Neural progenitor cell (in vitro differentiated cells): ENCODE measurements around the gene ACOT13. TPM values are rescaled to one million over a fixed set of nuclear protein-coding genes. Genes with fewer than 3 reads are reported as not detected.
A peak's percentile ranks its signal among the peaks of the same experiment; 100 is the strongest.
"Not testable (repeated sequence)": the region's sequence is repeated elsewhere in the genome, so short reads cannot be mapped to it uniquely, and the experiment has no call there.

Experiments used
- DNase-seq: peaks from one replicate; pipeline ENCODE4 v3.0.0-alpha.2; 2016; ENCODE audit warnings: low spot score
- H2AFZ ChIP-seq: fragments of 200-600 bp; sonication (generic); replicated peaks from 2 replicates; pipeline ENCODE4 v1.6.1; 2016; ENCODE audit warnings: antibody characterized with exemption
- H3F3A ChIP-seq: fragments of 200-600 bp; sonication (generic); 2 replicates; pipeline ENCODE4 v1.6.1; 2016; ENCODE audit warnings: antibody characterized with exemption, low read depth
- H3K27ac ChIP-seq: fragments of 200-600 bp; sonication (generic); 2 replicates; pipeline ENCODE4 v1.5.1; 2016; ENCODE audit warnings: mild to moderate bottlenecking
- H3K27me3 ChIP-seq: fragments of 200-600 bp; sonication (generic); 2 replicates; pipeline ENCODE4 v1.6.1; 2016; ENCODE audit warnings: mild to moderate bottlenecking, moderate library complexity
- H3K36me3 ChIP-seq: fragments of 200-600 bp; sonication (generic); 2 replicates; pipeline ENCODE4 v1.5.1; 2016
- H3K4me1 ChIP-seq: fragments of 200-600 bp; sonication (generic); 2 replicates; pipeline ENCODE4 v1.6.1; 2016; ENCODE audit warnings: mixed run types
- H3K4me2 ChIP-seq: fragments of 200-600 bp; sonication (generic); 2 replicates; pipeline ENCODE4 v1.6.1; 2016
- H3K4me3 ChIP-seq: fragments of 200-600 bp; sonication (generic); 2 replicates; pipeline ENCODE4 v1.5.1; 2016
- H3K79me2 ChIP-seq: fragments of 200-600 bp; sonication (generic); 2 replicates; pipeline ENCODE4 v1.6.1; 2016; ENCODE audit warnings: low read depth
- H3K9ac ChIP-seq: fragments of 200-600 bp; sonication (generic); 2 replicates; pipeline ENCODE4 v1.6.1; 2016
- H3K9me3 ChIP-seq: fragments of 200-600 bp; sonication (generic); 2 replicates; pipeline ENCODE4 v1.5.1; 2016; ENCODE audit warnings: low read depth
- H4K20me1 ChIP-seq: fragments of 200-600 bp; sonication (generic); 2 replicates; pipeline ENCODE4 v1.6.1; 2016; ENCODE audit warnings: low read depth
- H3K27ac Mint-ChIP-seq: 3 replicates; pipeline ENCODE4 v1.8.0; 2021; ENCODE audit warnings: mixed read lengths
- H3K27me3 Mint-ChIP-seq: 2 replicates; pipeline ENCODE4 v1.8.0; 2022; ENCODE audit warnings: low read depth, mild to moderate bottlenecking, inconsistent platforms, moderate library complexity, mixed read lengths; ENCODE audit not compliant: insufficient read depth
- H3K36me3 Mint-ChIP-seq: 3 replicates; pipeline ENCODE4 v1.8.0; 2021; ENCODE audit warnings: mixed read lengths
- H3K4me1 Mint-ChIP-seq: 3 replicates; pipeline ENCODE4 v1.8.0; 2021; ENCODE audit warnings: mixed read lengths
- H3K4me3 Mint-ChIP-seq: 3 replicates; pipeline ENCODE4 v1.8.0; 2021; ENCODE audit warnings: mild to moderate bottlenecking, moderate library complexity, mixed read lengths
- H3K9me3 Mint-ChIP-seq: 3 replicates; pipeline ENCODE4 v1.8.0; 2020; ENCODE audit warnings: mixed read lengths
- EZH2 ChIP-seq: fragments of 200-600 bp; sonication (generic); IDR thresholded peaks from 2 replicates; pipeline ENCODE4 v1.6.1; 2017; ENCODE audit warnings: antibody characterized with exemption, mild to moderate bottlenecking, moderate library complexity
- EZH2phosphoT487 ChIP-seq: fragments of 200-600 bp; sonication (generic); IDR thresholded peaks from 2 replicates; pipeline ENCODE4 v1.6.1; 2017; ENCODE audit warnings: antibody characterized with exemption
- total RNA-seq: library from RNA; depleted of rRNA; stranded (reverse); fragments of >200 nt; gene quantifications from 2 replicates; pipeline ENCODE4 v1.2.3, GENCODE V29; 2015; ENCODE audit warnings: low replicate concordance
- TF ChIP-seq, protein P1 (sequence below): fragments of 200-600 bp; sonication (generic); IDR thresholded peaks from 2 replicates; pipeline ENCODE4 v1.5.1; 2017; ENCODE audit warnings: antibody characterized with exemption, mild to moderate bottlenecking

The ACOT13 gene
- total RNA-seq, 1 donor from 2014 or later = 12.0 TPM

DNA sequence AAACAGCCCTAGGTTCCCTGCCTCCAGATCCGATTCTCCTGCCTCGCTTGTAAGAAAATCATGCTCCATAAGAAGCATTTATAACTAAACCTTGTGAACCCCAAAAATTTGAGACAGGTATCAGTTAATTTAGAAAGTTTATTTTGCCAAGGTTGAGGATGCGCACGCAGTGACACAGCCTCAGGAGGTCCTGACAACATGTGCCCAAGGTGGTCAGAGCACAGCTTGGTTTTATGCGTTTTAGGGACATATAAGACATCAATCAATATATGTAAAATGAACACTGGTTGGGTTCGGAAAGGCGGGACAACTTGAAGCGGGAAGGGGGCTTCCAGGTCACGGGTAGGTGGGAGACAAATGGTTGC, 2.1 kb downstream of the ACOT13 start:
- Histone ChIP-seq H3K4me1 (peaks cover 19% of the 10 kb centered on the region), H3K27ac (no peak overlapping the region), H3K27me3 (no peaks in the 10 kb centered on the region), H3K9ac (no peak overlapping the region), H3K9me3 (peaks cover 27% of the 10 kb centered on the region), H3F3A (peaks cover 15% of the 10 kb centered on the region), H3K79me2 (peaks cover 25% of the 10 kb centered on the region), H3K4me2 (no peak overlapping the region), H4K20me1 (peaks cover 4% of the 10 kb centered on the region), H3K36me3 (peaks cover 8% of the 10 kb centered on the region), H2AFZ (no peak overlapping the region), H3K4me3 (no peak overlapping the region)
- peaks cover 45% of the 10 kb centered on the region for H3K9me3 Mint-ChIP-seq
- H3K27me3 Mint-ChIP-seq = peaks cover 8% of the 10 kb centered on the region
- H3K4me3 Mint-ChIP-seq = peak overlapping the region; percentile 62
- H3K27ac Mint-ChIP-seq = no peak overlapping the region
- TF ChIP-seq EZH2phosphoT487 (no peak), EZH2 (no peak)
- TF ChIP-seq, protein P1, sequence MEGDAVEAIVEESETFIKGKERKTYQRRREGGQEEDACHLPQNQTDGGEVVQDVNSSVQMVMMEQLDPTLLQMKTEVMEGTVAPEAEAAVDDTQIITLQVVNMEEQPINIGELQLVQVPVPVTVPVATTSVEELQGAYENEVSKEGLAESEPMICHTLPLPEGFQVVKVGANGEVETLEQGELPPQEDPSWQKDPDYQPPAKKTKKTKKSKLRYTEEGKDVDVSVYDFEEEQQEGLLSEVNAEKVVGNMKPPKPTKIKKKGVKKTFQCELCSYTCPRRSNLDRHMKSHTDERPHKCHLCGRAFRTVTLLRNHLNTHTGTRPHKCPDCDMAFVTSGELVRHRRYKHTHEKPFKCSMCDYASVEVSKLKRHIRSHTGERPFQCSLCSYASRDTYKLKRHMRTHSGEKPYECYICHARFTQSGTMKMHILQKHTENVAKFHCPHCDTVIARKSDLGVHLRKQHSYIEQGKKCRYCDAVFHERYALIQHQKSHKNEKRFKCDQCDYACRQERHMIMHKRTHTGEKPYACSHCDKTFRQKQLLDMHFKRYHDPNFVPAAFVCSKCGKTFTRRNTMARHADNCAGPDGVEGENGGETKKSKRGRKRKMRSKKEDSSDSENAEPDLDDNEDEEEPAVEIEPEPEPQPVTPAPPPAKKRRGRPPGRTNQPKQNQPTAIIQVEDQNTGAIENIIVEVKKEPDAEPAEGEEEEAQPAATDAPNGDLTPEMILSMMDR = no peak
- peaks cover 22% of the 10 kb centered on the region for H3K36me3 Mint-ChIP-seq
- DNase-seq = no peak
- H3K4me1 Mint-ChIP-seq = peaks cover 23% of the 10 kb centered on the region

GRCh38 chr6:24670492-24670891, 3.6 kb downstream of the ACOT13 start:
- not testable (repeated sequence) for H3K27ac ChIP-seq, H3K4me2 ChIP-seq, H2AFZ ChIP-seq, H3K9ac ChIP-seq, H3K79me2 ChIP-seq, H3K27me3 ChIP-seq, H3K36me3 ChIP-seq, H3K27ac Mint-ChIP-seq, H3K4me1 ChIP-seq, H3K4me3 Mint-ChIP-seq, H4K20me1 ChIP-seq, H3K27me3 Mint-ChIP-seq, DNase-seq, H3K4me3 ChIP-seq
- H3K9me3 ChIP-seq = peaks cover 29% of the 10 kb centered on the region
- H3F3A ChIP-seq = peaks cover 15% of the 10 kb centered on the region
- H3K9me3 Mint-ChIP-seq = peaks cover 58% of the 10 kb centered on the region
- peaks cover 24% of the 10 kb centered on the region for H3K36me3 Mint-ChIP-seq
- H3K4me1 Mint-ChIP-seq = peaks cover 12% of the 10 kb centered on the region

DNA sequence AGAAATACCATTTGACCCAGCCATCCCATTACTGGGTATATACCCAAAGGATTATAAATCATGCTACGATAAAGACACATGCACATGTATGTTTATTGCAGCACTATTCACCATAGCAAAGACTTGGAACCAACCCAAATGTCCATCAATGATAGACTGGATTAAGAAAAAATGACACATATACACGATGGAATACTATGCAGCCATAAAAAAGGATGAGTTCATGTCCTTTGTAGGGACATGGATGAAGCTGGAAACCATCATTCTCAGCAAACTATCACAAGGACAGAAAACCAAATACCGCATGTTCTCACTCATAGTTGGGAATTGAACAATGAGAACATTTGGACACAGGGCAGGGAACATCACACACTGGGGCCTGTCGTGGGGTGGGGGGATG, 4.2 kb downstream of the ACOT13 start:
- H4K20me1 ChIP-seq, H3K79me2 ChIP-seq, H3K4me2 ChIP-seq, H3K4me3 Mint-ChIP-seq, DNase-seq, H3K9ac ChIP-seq, H3K27me3 ChIP-seq, H3K27ac Mint-ChIP-seq, H3K4me3 ChIP-seq, H3K36me3 ChIP-seq, H3K4me1 Mint-ChIP-seq, H3K27me3 Mint-ChIP-seq, H2AFZ ChIP-seq, H3K4me1 ChIP-seq, H3K27ac ChIP-seq: not testable (repeated sequence)
- Mint-ChIP-seq H3K9me3 (peaks cover 60% of the 10 kb centered on the region), H3K36me3 (peaks cover 24% of the 10 kb centered on the region)
- peaks cover 29% of the 10 kb centered on the region for H3K9me3 ChIP-seq
- peaks cover 15% of the 10 kb centered on the region for H3F3A ChIP-seq

- Mint-ChIP-seq H3K4me1 (no peaks in the 10 kb centered on the region), H3K27me3 (peaks cover under 1% of the 10 kb centered on the region), H3K27ac (no peak overlapping the region), H3K36me3 (peaks cover 29% of the 10 kb centered on the region), H3K9me3 (peaks cover 65% of the 10 kb centered on the region), H3K4me3 (no peak overlapping the region)
- Histone ChIP-seq H3K27me3 (no peaks in the 10 kb centered on the region), H3F3A (peaks cover 6% of the 10 kb centered on the region), H3K9ac (no peak overlapping the region), H3K79me2 (no peaks in the 10 kb centered on the region), H2AFZ (no peak overlapping the region), H3K9me3 (peaks cover 29% of the 10 kb centered on the region), H3K4me3 (no peak overlapping the region), H3K27ac (no peak overlapping the region), H3K4me1 (no peaks in the 10 kb centered on the region), H4K20me1 (no peaks in the 10 kb centered on the region), H3K36me3 (peaks cover 8% of the 10 kb centered on the region), H3K4me2 (no peak overlapping the region)
- no peak for DNase-seq
- TF ChIP-seq EZH2 (no peak), EZH2phosphoT487 (no peak)
- TF ChIP-seq, protein P1 = no peak
Observed at GRCh38 chr6:24672620-24673182, 5.8 kb downstream of the ACOT13 start.
